Hepatic stellate cell (primary cell): ENCODE results near the gene TRIM59.

Source experiments
- DNase-seq: peaks from one replicate; pipeline ENCODE4 v3.0.0; 2011; ENCODE audit warnings: low spot score

TRIM59 gene

GRCh38 chr3:160402221-160403027 lies 47.2 kb downstream of the TRIM59 start:
- no peak for DNase-seq

- DNase-seq, result peak; percentile 64
Measured at GRCh38 chr3:160401291-160402095, 48.1 kb downstream of the TRIM59 start.

DNA sequence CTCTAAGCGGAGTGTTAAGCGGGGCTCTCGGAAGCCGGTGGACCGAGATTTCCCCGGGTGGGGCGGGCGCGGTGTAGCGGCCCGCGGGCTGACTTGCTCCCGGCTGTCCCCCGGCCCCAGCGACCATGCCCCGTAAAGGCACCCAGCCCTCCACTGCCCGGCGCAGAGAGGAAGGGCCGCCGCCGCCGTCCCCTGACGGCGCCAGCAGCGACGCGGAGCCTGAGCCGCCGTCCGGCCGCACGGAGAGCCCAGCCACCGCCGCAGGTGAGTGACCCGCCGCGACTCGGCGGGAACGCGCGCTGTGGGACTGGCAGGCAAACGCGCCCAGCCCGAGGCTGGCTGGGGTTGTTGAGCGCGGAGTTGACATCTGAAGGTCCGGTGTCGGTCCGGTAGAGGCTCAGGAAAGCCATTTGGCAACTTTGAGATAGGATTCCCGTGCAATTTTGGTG lies 48.9 kb downstream of the TRIM59 start:
- DNase-seq, result no peak

GRCh38 chr3:160400030-160400701 lies 49.4 kb downstream of the TRIM59 start:
- DNase-seq, result peak; percentile 26

GRCh38 chr3:160399125-160400029 lies 50.2 kb downstream of the TRIM59 start, which contains the start of the genes IFT80 and SMC4:
IFT80 (minus strand) TSS chr3:160399225; CDS start chr3:160384600, 14,625 bp downstream.
SMC4 (plus strand) TSS chr3:160399650; CDS start chr3:160400827, 1,177 bp downstream.
- peak; percentile 89 for DNase-seq

- DNase-seq, result no peak
Measured at GRCh38 chr3:160398820-160399124, 50.8 kb downstream of the TRIM59 start.

DNA sequence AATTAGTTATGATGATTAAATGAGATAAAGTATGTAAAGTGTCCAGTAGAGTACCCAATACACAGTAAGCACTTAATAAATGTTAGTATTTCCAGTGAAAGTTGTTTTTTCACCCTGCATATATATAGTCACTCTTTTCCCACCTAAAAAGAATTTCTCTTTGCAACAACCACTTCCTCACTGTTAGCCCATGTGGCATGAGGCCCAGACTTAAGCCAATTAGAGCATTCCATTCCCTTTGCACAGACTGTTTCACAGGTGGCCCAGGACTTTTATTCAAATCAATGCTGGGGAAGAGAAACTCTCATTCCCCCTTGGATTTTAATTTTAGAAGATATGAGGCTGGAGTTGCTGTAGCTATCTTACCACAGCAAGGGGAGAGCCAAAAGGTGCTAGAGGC lies 54.3 kb downstream of the TRIM59 start:
- no peak for DNase-seq

DNA sequence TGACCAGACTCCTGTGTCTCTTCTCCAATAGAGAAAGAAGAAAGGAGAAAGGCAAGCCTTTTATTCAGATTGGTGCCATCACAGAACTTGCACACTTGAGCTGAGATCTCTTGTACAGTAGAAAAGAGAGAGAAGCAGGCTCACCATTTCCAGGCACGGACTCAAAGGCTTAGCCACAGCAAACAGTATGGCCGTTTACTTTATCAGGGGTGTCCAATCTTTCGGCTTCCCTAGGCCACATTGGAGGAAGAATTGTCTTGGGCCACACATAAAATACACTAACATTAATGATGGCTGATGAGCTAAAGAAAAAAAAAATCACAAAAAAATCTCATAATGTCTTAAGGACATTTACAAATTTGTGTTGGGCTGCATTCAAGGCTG lies 55.6 kb downstream of the TRIM59 start:
- DNase-seq, result no peak

DNA sequence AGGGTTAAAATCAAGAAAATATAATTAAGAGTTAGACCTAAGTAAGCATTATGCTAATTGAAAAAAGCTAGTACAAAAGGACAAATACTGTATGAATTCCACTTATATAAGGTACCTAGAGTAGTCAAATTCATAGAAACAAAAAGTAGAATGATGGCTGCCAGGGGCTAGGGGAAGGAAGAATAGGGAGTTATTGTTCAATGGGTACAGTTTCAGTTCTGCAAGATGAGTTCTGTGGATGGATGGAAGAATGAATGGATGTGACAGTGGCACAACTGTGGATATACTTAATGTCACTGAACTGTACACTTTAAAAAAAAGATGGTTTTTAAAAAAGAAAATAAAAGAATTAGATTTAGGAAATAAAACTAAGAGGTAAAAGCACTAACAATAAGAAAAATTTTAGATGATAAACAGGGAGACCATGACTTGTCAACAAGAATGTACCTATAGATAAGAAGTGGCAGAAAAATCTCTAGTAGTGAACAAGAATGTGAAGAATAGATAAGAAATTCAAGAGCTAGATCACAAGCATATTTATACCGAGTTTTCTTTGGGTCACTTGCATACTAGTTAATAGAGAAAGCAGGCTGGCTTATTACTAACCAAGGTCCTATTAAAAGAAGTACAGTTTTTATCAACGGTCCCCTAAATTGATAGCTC lies 56.1 kb downstream of the TRIM59 start:
- DNase-seq, result no peak

DNA sequence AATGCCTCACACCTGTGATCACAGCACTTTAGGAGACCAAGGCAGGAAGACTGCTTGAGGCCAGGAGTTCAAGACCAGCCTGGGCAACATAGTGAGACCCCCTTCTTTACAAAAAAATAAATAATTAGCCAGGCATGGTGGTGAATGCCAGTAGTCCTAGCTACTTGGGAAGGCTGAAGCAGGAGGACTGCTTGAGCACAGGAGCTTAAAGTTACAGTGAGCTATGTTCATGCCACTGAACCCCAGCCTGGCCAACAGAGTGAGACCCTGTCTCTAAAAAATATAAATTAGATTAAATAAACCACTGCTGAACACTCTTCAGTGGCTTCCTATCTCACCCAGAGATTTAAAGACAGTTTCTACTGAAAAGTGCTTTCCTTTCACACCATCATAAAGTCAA lies 56.8 kb downstream of the TRIM59 start:
- no peak for DNase-seq

- DNase-seq, result no peak
Measured at GRCh38 chr3:160390565-160391138, 58.9 kb downstream of the TRIM59 start.
